CD4-positive, alpha-beta T cell (primary cell): ENCODE measurements around the gene SNAPC3. TPM values are rescaled to one million over a fixed set of nuclear protein-coding genes. Genes with fewer than 3 reads are reported as not detected.

Source experiments
- ATAC-seq: fragments of 200-7000 bp; cut with Tn5 transposase; one replicate; pipeline ENCODE4 v1.10.0; 2022; ENCODE audit warnings: mild to moderate bottlenecking; ENCODE audit not compliant: poor library complexity
- CTCF ChIA-PET: fragments of 350-600 bp; sonication (Branson Sonifier 250); formaldehyde crosslinking; loops from one replicate; lab custom pipeline; 2021; ENCODE audit warnings: antibody characterized with exemption, inconsistent platforms; lab: Charles Lee
- POLR2A ChIA-PET: fragments of 350-600 bp; sonication (Branson Sonifier 250); formaldehyde crosslinking; loops from one replicate; lab custom pipeline; 2021; ENCODE audit warnings: antibody characterized with exemption, inconsistent platforms; lab: Charles Lee
- DNase-seq, 14 experiments: peaks; one replicate each; pipeline ENCODE4 v3.0.0-alpha.2; 2013 to 2020; ENCODE audit warnings: mixed read lengths in 2 of 14
- H3K27ac ChIP-seq, 2 donors: one replicate each; pipeline versions ENCODE4 v1.5.1 to v1.7.0; 2013; ENCODE audit warnings: low read length in 2 of 2, low read depth in 1 of 2, mild to moderate bottlenecking in 1 of 2
- H3K27me3 ChIP-seq, 2 experiments: 1 replicate in 1 of 2; 2 replicates in 1 of 2; pipeline versions ENCODE4 v1.6.1 to v1.7.0; 2013; ENCODE audit warnings: low read length in 2 of 2, control low read depth in 1 of 2, mild to moderate bottlenecking in 1 of 2, moderate library complexity in 1 of 2; ENCODE audit not compliant: insufficient read depth in 2 of 2, control insufficient read depth in 1 of 2
- H3K36me3 ChIP-seq: one replicate; pipeline ENCODE4 v1.6.1; 2013; ENCODE audit warnings: low read length, control low read depth; ENCODE audit not compliant: insufficient read depth
- H3K4me1 ChIP-seq: one replicate; pipeline ENCODE4 v1.6.1; 2013; ENCODE audit warnings: low read length, control low read depth; ENCODE audit not compliant: insufficient read depth
- H3K4me3 ChIP-seq: one replicate; pipeline ENCODE4 v1.5.1; 2013; ENCODE audit warnings: mild to moderate bottlenecking, low read length, moderate library complexity
- H3K9me3 ChIP-seq, 2 experiments: 1 replicate in 1 of 2; 2 replicates in 1 of 2; pipeline versions ENCODE4 v1.6.1 to v1.7.0; 2013; ENCODE audit warnings: low read length in 2 of 2, mild to moderate bottlenecking in 2 of 2, control low read depth in 1 of 2, moderate library complexity in 1 of 2; ENCODE audit not compliant: control insufficient read depth in 1 of 2, insufficient read depth in 1 of 2
- H3K27ac Mint-ChIP-seq: one replicate; pipeline ENCODE4 v1.8.0; 2020; ENCODE audit warnings: mixed read lengths
- H3K27me3 Mint-ChIP-seq: one replicate; pipeline ENCODE4 v1.8.0; 2021; ENCODE audit warnings: mixed read lengths
- H3K36me3 Mint-ChIP-seq: one replicate; pipeline ENCODE4 v1.8.0; 2021; ENCODE audit warnings: low read depth, mixed read lengths
- H3K4me1 Mint-ChIP-seq: one replicate; pipeline ENCODE4 v1.8.0; 2021; ENCODE audit warnings: low read depth, mixed read lengths
- H3K4me3 Mint-ChIP-seq: one replicate; pipeline ENCODE4 v1.8.0; 2020; ENCODE audit warnings: mild to moderate bottlenecking, mixed read lengths
- H3K9me3 Mint-ChIP-seq: one replicate; pipeline ENCODE4 v1.8.0; 2020; ENCODE audit warnings: mixed read lengths
- intact Hi-C, 2 experiments: fragments of 100-400 bp; cut with DNase I in 1 of 2; cut with micrococcal nuclease in 1 of 2; formaldehyde crosslinking; loops; one replicate each; pipeline versions ENCODE4 v1.15.1 to v1.9.0; 2023 to 2025; cut with DNase I, micrococcal nuclease
- total RNA-seq, 174 experiments: library from RNA in 2 of 174; stranded (reverse) in 2 of 174; gene quantifications; one replicate each; pipeline ENCODE4 v1.2.3 and lab custom pipeline; 2021 to 2026
- TF ChIP-seq, protein P1 (sequence below): fragments of 200-600 bp; IDR thresholded peaks from one replicate; pipeline ENCODE4 v1.8.0; 2022; ENCODE audit warnings: antibody characterized with exemption, mild to moderate bottlenecking

Gene SNAPC3
- total RNA-seq, 2 experiments from 2014 or later: 3.3 to 4.7 TPM

DNA sequence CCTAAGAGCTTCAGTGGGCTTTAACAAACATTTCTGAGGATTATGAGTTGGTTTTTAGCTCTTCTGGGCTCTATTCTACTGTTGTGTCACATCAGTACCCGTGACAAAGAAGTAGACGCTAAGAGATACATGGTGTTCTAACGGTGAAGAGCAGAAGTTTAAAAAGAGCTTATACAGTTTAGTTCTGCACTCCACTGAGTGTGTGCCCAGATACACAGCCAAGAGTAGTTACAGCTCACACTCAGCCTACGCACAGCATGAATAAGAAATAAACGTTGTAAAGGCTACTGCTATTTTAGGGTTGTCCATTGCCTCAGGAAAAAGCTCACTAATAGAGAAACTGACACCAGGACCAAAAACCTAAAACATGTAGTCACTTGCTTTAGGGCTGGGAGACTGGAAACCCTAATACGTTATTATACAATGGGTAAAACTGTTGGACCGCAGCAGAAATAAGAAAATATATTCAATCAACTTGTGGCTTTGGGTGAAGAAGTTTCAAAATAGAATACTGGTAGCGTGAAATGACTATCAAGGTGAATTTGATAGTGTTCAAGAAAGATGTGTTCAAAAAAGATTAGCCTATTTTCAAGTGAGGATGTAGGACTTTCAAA, 53.4 kb downstream of the SNAPC3 start:
- intact Hi-C loops: no loop called here
- Mint-ChIP-seq H3K27me3 (no peaks in the 10 kb centered on the region), H3K27ac (no peak overlapping the region), H3K9me3 (no peaks in the 10 kb centered on the region), H3K4me3 (no peak overlapping the region), H3K4me1 (peaks cover 17% of the 10 kb centered on the region), H3K36me3 (peaks cover 83% of the 10 kb centered on the region)
- Histone ChIP-seq H3K27me3 (no peaks in the 10 kb centered on the region), H3K36me3 (peaks cover 82% of the 10 kb centered on the region), H3K27ac (no peak overlapping the region), H3K4me3 (no peak overlapping the region), H3K4me1 (no peaks in the 10 kb centered on the region), H3K9me3 (no peaks in the 10 kb centered on the region)
- TF ChIP-seq, protein P1, sequence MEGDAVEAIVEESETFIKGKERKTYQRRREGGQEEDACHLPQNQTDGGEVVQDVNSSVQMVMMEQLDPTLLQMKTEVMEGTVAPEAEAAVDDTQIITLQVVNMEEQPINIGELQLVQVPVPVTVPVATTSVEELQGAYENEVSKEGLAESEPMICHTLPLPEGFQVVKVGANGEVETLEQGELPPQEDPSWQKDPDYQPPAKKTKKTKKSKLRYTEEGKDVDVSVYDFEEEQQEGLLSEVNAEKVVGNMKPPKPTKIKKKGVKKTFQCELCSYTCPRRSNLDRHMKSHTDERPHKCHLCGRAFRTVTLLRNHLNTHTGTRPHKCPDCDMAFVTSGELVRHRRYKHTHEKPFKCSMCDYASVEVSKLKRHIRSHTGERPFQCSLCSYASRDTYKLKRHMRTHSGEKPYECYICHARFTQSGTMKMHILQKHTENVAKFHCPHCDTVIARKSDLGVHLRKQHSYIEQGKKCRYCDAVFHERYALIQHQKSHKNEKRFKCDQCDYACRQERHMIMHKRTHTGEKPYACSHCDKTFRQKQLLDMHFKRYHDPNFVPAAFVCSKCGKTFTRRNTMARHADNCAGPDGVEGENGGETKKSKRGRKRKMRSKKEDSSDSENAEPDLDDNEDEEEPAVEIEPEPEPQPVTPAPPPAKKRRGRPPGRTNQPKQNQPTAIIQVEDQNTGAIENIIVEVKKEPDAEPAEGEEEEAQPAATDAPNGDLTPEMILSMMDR: no peak
- ChIA-PET POLR2A (interaction anchor here (1.6 kb wide), 1 partner anchor 35 kb away, joined by 11 read pairs; the partner anchor contains the start of gene PSIP1), CTCF (interaction anchor here (1.2 kb wide), 1 partner anchor 18 kb away, joined by 8 read pairs; no protein-coding TSS in a partner anchor)
- no peak for DNase-seq
- ATAC-seq: no peak

DNA sequence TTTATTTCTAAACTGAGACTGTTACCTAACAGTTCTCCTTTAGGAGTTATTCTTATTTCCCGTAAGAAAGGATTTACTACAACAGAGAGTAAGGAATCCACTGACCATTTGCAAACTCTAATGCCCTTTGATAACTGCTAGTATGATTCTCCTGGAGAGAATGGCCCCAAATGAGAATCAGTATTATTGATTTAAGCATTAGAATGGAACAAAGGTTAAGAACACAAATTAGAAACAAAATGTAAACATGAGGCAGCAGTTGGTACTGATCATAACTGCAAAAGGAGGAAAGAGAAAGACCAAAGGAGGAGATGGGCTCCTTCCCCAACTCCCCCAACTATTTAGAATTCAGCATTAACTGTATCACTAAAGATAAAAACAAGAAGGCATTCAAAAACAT, 57.4 kb downstream of the SNAPC3 start:
- CTCF ChIA-PET: no interaction called here
- peaks cover 82% of the 10 kb centered on the region for H3K36me3 ChIP-seq

DNA sequence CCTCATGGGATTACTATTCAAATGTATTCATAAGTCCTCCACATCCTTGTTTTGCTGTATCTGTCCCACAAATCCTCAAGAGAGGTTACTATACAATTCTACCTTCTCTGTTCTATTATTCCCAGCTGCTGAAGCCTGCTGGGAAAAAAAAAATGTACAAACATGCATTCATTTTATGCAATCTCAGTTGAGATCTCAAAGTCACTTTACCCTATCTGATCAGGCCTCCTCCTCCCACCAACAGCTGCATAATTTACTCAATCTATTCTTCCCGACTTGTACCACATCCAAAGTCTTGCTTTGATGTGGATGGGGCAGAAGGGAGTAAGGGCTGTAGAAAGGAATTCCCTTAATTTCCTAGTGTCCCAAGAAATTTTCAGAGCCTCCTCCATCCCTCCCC, 59.5 kb downstream of the SNAPC3 start:
- Mint-ChIP-seq H3K4me1 (peaks cover 45% of the 10 kb centered on the region), H3K36me3 (peaks cover 80% of the 10 kb centered on the region), H3K9me3 (no peaks in the 10 kb centered on the region), H3K27me3 (no peaks in the 10 kb centered on the region), H3K27ac (peak overlapping the region; percentile 67), H3K4me3 (no peak overlapping the region)
- H3K4me3 ChIP-seq: no peak overlapping the region
- no peaks in the 10 kb centered on the region for H3K4me1 ChIP-seq
- intact Hi-C loops: loop anchor here in 1 of 2 experiments (5.0 kb wide), 1 partner anchor 125 kb away; no protein-coding TSS in a partner anchor
- H3K27me3 ChIP-seq: no peaks in the 10 kb centered on the region
- peaks cover 75% of the 10 kb centered on the region for H3K36me3 ChIP-seq
- TF ChIP-seq, protein P1: no peak
- DNase-seq (no peak), ATAC-seq (no peak)
- CTCF ChIA-PET: no interaction called here
- no peak overlapping the region for H3K27ac ChIP-seq
- POLR2A ChIA-PET: interaction anchor here (0.6 to 2.9 kb wide), 3 partner anchors 19 to 28 kb away, joined by 3 to 10 read pairs (median 5); partner anchors contain the start of gene PSIP1
- no peaks in the 10 kb centered on the region for H3K9me3 ChIP-seq

More for the DNA sequence above, 57.4 kb downstream of the SNAPC3 start:
- ATAC-seq (no peak), DNase-seq (no peak)
- H3K27me3 Mint-ChIP-seq: no peaks in the 10 kb centered on the region
- no peaks in the 10 kb centered on the region for H3K27me3 ChIP-seq
- POLR2A ChIA-PET: no interaction called here
- TF ChIP-seq, protein P1: no peak
- intact Hi-C loops: loop anchor here in 1 of 2 experiments (5.0 kb wide), 1 partner anchor 123 kb away; no protein-coding TSS in a partner anchor
- H3K36me3 Mint-ChIP-seq: peaks cover 74% of the 10 kb centered on the region
- no peaks in the 10 kb centered on the region for H3K4me1 ChIP-seq
- no peak overlapping the region for H3K4me3 Mint-ChIP-seq
- H3K4me1 Mint-ChIP-seq: peaks cover 31% of the 10 kb centered on the region
- H3K9me3 ChIP-seq: no peaks in the 10 kb centered on the region
- H3K9me3 Mint-ChIP-seq: no peaks in the 10 kb centered on the region
- H3K27ac ChIP-seq: no peak overlapping the region
- H3K27ac Mint-ChIP-seq: peak overlapping the region; percentile 25
- H3K4me3 ChIP-seq: no peak overlapping the region
